Activated B cell treated with CpG ODN at 0.5 μM for 24 hours (primary cell): ENCODE data around the gene B3GNT5. TPM values are rescaled to one million over a fixed set of nuclear protein-coding genes. Genes with fewer than 3 reads are reported as not detected.
"Not testable (repeated sequence)": the region's sequence is repeated elsewhere in the genome, so short reads cannot be mapped to it uniquely, and the experiment has no call there.

ENCODE experiments used
- ATAC-seq: fragments of 200-7000 bp; cut with Tn5 transposase; one replicate; pipeline ENCODE4 v1.10.0; 2021; ENCODE audit warnings: low read depth, mild to moderate bottlenecking, moderate library complexity
- CTCF ChIA-PET: fragments of 350-600 bp; sonication (Branson Sonifier 250); formaldehyde crosslinking; loops from one replicate; lab custom pipeline; 2021; ENCODE audit warnings: antibody characterized with exemption; lab: Charles Lee
- POLR2A ChIA-PET: fragments of 350-600 bp; sonication (Branson Sonifier 250); formaldehyde crosslinking; loops from one replicate; lab custom pipeline; 2021; ENCODE audit warnings: antibody characterized with exemption; lab: Charles Lee
- DNase-seq: peaks from one replicate; pipeline ENCODE4 v3.0.0; 2022
- H3K27ac Mint-ChIP-seq: one replicate; pipeline ENCODE4 v1.8.0; 2020; ENCODE audit warnings: mixed read lengths
- H3K27me3 Mint-ChIP-seq: one replicate; pipeline ENCODE4 v1.8.0; 2021; ENCODE audit warnings: mixed read lengths
- H3K36me3 Mint-ChIP-seq: one replicate; pipeline ENCODE4 v1.8.0; 2021; ENCODE audit warnings: low read depth, mixed read lengths
- H3K4me1 Mint-ChIP-seq: one replicate; pipeline ENCODE4 v1.8.0; 2021; ENCODE audit warnings: mixed read lengths
- H3K4me3 Mint-ChIP-seq: one replicate; pipeline ENCODE4 v1.8.0; 2020; ENCODE audit warnings: mild to moderate bottlenecking, mixed read lengths
- H3K9me3 Mint-ChIP-seq: one replicate; pipeline ENCODE4 v1.8.0; 2020; ENCODE audit warnings: mixed read lengths
- CTCF ChIP-seq: fragments of 200-600 bp; IDR thresholded peaks from one replicate; pipeline ENCODE4 v1.8.0; 2022; ENCODE audit warnings: antibody characterized with exemption, mild to moderate bottlenecking
- intact Hi-C: fragments of 100-400 bp; cut with micrococcal nuclease; formaldehyde crosslinking; loops from one replicate; pipeline ENCODE4 v1.15.1; 2024
- total RNA-seq: library from RNA; stranded (reverse); gene quantifications from 2 replicates; pipeline ENCODE4 v1.2.3, GENCODE V29; 2022

The B3GNT5 gene
- total RNA-seq, 1 donor from 2014 or later = 0.38 TPM

- H3K4me1 Mint-ChIP-seq = peaks cover 2% of the 10 kb centered on the region
- no peak for DNase-seq
- no peak for ATAC-seq
- TF ChIP-seq CTCF = no peak
- no peaks in the 10 kb centered on the region for H3K36me3 Mint-ChIP-seq
- no peaks in the 10 kb centered on the region for H3K9me3 Mint-ChIP-seq
- ChIA-PET POLR2A (no interaction called here), CTCF (no interaction called here)
- H3K27ac Mint-ChIP-seq = no peak overlapping the region
- no peak overlapping the region for H3K4me3 Mint-ChIP-seq
- H3K27me3 Mint-ChIP-seq = peaks cover 23% of the 10 kb centered on the region
- intact Hi-C loops = no loop called here
These were observed 30.3 kb upstream of the B3GNT5 start for GRCh38 chr3:183222631-183223235.

- ChIA-PET POLR2A (interaction anchor here (1.4 kb wide), 1 partner anchor 12 kb away, joined by 4 read pairs; no protein-coding TSS in a partner anchor), CTCF (interaction anchor here (0.8 kb wide), 1 partner anchor 101 kb away, joined by 3 read pairs; no protein-coding TSS in a partner anchor)
- intact Hi-C loops = no loop called here
- Mint-ChIP-seq H3K27me3 (peaks cover 16% of the 10 kb centered on the region), H3K9me3 (no peaks in the 10 kb centered on the region), H3K36me3 (no peaks in the 10 kb centered on the region), H3K27ac (no peak overlapping the region), H3K4me1 (peaks cover 2% of the 10 kb centered on the region), H3K4me3 (no peak overlapping the region)
- TF ChIP-seq CTCF = no peak
- ATAC-seq (no peak), DNase-seq (no peak)
These were observed 28.7 kb upstream of the B3GNT5 start for GRCh38 chr3:183224180-183224970.

DNA sequence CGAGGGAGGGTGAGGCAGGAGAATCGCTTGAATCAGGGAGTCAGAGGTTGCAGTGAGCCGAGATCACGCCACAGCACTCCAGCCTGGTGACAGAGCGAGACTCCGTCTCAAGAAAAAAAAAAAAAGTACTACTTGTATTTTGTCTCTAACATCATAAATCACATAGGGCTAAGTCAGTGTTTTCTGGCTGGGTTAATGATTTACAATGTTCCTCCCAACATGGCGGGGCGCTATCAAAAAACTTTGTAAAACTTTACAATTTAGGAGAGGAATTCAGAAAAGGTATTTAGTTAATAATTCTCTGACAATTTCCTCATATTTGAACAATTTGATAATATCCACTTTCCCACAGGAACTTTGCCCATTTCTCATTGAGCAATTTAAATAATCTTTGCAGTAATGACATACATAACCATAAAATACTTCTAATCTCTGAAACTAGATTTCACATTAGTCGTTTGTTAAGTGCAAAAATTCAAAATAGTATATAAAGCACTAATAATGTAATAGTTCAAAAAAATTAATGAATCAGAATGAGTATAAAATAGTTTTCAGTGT is 26.6 kb upstream of the B3GNT5 start:
- no peaks in the 10 kb centered on the region for H3K36me3 Mint-ChIP-seq
- no peak for TF ChIP-seq CTCF
- ATAC-seq = no peak
- H3K27ac Mint-ChIP-seq = no peak overlapping the region
- CTCF ChIA-PET = no interaction called here
- POLR2A ChIA-PET = no interaction called here
- H3K9me3 Mint-ChIP-seq = no peaks in the 10 kb centered on the region
- H3K27me3 Mint-ChIP-seq = peaks cover 12% of the 10 kb centered on the region
- intact Hi-C loops = no loop called here
- H3K4me1 Mint-ChIP-seq = peaks cover 2% of the 10 kb centered on the region
- no peak overlapping the region for H3K4me3 Mint-ChIP-seq
- no peak for DNase-seq

- no peak for ATAC-seq
- H3K27me3 Mint-ChIP-seq = peaks cover 10% of the 10 kb centered on the region
- H3K4me3 Mint-ChIP-seq = no peak overlapping the region
- intact Hi-C loops = no loop called here
- TF ChIP-seq CTCF = no peak
- DNase-seq = no peak
- peaks cover 2% of the 10 kb centered on the region for H3K4me1 Mint-ChIP-seq
- ChIA-PET POLR2A (no interaction called here), CTCF (interaction anchor here (1.0 kb wide), 1 partner anchor 539 kb away, joined by 3 read pairs; no protein-coding TSS in a partner anchor)
- H3K9me3 Mint-ChIP-seq = no peaks in the 10 kb centered on the region
- no peaks in the 10 kb centered on the region for H3K36me3 Mint-ChIP-seq
- no peak overlapping the region for H3K27ac Mint-ChIP-seq
These were observed 25.5 kb upstream of the B3GNT5 start for GRCh38 chr3:183227586-183227985.

DNA sequence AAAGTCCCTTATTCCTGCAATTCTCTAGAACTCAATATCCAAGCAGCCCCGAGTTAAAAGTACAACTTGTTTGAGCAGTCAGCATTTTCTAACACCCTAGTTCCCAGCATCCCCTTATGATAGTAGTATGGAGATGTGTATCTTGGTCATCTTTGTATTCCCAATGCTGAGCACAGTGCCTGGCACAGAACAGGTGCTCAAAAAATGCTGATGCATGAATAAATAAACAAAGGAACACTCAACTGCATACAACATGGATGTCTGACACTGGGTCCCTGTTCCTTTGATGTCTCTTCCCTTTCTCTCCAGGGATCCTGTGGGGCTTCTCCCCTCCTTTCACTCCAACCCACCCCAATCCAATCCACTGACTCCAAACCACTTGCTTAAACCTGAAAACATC is 23.9 kb upstream of the B3GNT5 start:
- intact Hi-C loops = no loop called here
- ATAC-seq = no peak
- no peak for TF ChIP-seq CTCF
- H3K27ac Mint-ChIP-seq = no peak overlapping the region
- no peak for DNase-seq
- ChIA-PET POLR2A (no interaction called here), CTCF (no interaction called here)
- peaks cover 2% of the 10 kb centered on the region for H3K4me1 Mint-ChIP-seq
- no peak overlapping the region for H3K4me3 Mint-ChIP-seq
- peaks cover 6% of the 10 kb centered on the region for H3K27me3 Mint-ChIP-seq
- no peaks in the 10 kb centered on the region for H3K9me3 Mint-ChIP-seq
- no peaks in the 10 kb centered on the region for H3K36me3 Mint-ChIP-seq

DNA sequence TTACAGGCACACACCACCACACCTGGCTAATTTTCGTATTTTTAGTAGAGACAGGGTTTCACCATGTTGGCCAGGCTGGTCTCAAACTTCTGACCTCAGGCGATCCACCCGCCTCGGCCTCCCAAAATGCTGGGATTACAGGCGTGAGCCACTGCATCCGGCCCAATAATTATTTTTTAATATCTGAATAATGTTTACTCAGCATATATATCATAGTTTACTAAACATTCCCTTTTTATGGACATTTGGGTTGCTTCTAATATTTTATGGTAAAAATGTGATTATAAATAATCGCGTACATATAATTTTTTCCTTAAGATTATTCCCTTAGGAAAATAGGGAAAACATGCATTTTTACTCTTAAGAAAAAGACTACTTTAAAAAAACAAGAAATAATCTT is 22.8 kb upstream of the B3GNT5 start:
- POLR2A ChIA-PET, CTCF ChIA-PET: not testable (repeated sequence)

More for the DNA sequence above, 22.8 kb upstream of the B3GNT5 start:
- H3K9me3 Mint-ChIP-seq, intact Hi-C loops, H3K27ac Mint-ChIP-seq, H3K36me3 Mint-ChIP-seq, DNase-seq, H3K4me1 Mint-ChIP-seq, H3K4me3 Mint-ChIP-seq, H3K27me3 Mint-ChIP-seq, ATAC-seq: not testable (repeated sequence)
